ENCODE data around the gene GRID1.

The GRID1 gene

DNA sequence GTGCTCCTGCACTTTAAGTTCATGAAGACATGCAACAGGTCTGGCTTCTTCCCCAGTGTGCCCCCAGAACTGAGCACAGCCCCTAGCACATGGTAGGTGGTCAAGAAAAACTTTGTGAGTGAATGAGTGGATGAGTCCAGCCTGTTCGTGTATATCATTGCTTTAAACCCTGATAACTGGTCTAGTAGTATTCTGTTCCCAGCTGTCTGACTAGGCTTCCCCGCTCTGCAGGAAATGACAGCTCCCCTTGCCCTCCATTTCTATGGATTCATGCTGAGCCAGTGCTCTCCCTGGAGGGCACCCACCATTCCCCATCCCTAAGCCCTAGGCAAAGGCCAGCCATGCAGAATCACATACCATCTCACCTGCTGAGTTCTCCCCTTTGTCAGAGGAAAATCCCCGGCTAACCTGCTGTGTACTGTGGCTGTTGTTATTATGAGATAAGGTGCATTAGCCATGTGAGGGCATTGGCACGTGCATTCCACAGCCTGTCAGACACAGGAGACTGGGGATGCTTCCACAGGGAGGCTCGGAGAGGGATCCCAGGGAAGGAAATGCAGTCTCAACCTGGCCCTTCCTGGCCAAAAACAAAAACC lies 698.9 kb downstream of the GRID1 start:
- DNase-seq = no peak

DNA sequence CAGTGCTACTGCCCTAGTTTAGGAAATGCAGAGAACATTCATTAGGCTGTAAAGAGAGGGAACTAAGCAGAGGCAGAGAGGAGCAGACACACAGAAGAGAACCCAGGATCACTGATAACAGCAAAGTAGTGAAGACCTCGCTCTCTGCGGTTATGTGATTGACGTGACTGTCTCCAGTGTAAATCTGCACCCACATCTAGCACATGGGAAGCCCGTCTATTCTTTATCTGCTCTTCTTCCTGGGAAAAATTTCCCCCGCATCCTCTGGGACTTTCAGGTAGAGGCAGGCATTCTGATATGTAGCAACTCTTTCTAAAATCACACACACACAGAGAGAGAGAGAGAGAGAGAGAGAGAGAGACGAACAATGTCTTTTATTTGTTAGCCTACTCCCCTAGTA lies 699.6 kb downstream of the GRID1 start:
- DNase-seq = no peak

DNA sequence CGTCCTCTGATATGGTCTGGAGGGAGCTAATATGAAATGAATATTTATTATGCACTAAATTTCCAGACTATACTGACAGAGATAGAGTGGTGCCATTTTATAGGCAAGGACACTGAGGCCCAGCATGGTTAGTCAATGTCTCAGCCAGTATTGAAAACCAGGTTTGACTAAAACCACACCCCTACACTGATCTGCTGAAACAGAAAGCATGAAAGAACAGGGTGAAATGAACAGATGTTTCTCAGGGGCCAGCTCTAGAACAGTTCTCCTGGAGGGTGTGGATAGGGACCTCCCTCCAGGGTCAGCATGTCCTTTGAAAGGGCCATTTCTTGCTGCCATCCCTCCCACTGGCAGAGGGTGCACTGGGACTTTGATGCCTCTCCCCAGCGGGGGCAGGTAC lies 700.5 kb downstream of the GRID1 start:
- no peak for DNase-seq

DNA sequence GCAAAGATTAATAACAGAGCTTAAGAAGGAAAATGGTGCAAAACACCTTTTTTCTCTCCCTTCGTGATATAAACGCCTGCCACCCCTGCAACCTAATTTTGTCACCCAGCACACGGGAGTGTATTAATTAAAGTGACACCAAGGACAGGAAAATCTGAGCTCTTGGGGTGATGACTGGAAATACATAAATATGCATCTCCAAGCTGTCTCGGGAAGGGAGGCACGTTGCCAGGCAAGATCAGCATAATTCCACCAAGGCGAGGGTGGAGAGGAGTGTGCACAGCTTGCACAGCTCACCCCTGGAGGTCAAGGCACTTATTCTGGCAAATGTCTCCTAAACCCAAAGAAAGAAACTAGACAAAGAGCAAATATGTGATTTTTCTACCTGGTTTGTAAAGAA lies 700.9 kb downstream of the GRID1 start:
- no peak for DNase-seq

DNA sequence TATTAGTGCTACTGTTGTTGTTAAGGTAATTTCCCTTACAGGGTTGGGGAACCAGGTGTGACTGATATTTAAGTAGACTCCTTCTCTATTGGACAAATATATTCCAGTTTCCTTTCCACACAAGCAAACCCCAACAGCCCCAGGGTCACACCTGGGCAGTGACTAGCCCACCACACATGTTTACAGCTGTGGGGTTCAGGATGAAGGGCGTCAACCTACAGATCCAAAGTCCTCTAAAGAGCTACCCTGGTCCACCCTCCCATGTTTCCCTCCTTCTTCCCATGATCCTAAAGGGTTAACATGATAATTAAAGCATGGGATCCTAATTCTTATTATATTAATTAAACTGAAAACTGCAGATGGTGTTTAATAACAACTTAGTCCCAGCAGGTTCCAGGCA lies 701.5 kb downstream of the GRID1 start:
- no peak for DNase-seq

DNA sequence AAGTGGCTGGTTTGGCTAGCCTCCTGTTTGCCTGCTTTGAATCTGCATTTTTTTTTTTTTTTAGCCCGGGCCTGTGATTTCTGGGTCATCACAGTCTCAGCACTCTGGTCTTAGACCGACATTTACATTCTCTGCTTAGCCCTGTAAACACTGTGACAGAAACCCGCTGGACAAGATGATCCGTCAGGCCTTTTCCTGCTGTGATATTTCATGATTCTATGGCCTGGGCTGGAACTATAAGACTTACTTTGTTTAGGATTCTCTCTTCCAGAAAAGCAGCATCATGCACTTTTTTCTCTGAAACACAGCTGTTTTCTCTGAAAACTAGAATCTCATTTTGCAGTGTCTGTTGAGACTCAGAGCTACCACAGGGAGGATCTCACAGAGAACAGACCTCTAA lies 705.5 kb downstream of the GRID1 start:
- DNase-seq = no peak

DNA sequence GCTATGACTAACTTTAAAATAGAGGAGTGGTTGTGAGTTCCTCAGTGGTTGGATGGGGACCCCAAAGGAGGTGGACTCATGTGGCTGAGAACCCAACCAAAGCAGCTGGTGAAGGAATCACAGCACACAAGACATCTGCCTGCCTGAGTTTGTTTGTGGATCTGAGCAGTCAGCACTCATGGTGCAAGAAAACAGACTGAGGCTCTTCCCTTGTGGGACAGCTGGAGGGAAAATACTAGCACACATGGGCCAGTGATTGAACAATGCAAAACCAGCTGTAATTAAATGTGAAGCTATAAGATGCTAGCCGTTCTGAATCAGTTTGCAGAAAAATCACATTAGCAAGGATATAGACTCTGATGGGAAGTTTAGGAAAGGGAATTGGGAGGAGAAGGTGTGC lies 707.3 kb downstream of the GRID1 start:
- no peak for DNase-seq

DNA sequence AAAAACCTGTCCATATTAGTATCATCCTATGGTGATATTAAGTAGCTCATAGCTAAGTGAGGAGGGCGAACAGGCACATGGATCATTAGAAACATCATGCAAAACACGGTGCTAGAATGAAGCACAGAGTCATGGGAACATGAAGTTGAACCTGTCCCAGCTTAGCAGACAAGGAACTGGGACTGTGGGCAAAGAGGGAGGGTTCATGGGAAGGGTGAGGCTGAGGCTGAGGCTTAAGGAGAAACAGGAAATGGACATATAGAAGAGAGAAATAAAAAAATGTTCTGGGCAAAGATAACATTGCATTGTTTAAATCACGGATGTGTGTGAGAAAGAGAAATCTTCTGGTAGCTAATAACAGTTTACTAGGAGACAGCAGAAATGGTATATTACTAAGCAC lies 708.1 kb downstream of the GRID1 start:
- DNase-seq = no peak

DNA sequence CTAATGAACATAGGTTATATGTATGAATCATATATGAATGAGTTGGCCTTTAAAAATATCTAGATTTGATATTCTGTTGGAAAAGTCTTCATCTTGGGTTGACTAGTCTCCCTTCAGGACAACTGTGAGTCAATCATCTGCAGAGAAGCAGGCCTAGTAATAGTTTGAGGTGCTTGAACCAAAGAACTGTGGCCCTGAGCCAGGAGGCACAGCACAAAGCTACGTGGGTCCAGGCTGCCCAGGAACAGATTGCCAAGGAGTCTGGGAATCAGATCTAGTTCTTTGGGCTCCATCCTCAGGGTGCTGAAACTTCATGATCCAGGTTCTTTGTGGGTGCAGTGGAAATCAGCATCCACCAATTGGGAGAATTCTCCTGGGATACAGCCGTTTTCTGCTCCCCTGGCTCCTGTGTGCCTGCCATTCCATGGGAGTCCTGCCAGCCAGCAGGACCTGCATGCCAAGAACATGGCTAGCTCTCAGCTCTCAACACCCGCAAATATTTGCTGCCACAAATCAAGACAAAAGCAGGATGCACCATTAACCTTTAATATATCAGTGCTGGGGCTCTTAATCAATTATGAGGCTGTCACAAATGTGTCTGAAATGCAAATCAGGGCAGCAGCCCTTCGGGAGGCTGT lies 709.0 kb downstream of the GRID1 start:
- DNase-seq = no peak

DNA sequence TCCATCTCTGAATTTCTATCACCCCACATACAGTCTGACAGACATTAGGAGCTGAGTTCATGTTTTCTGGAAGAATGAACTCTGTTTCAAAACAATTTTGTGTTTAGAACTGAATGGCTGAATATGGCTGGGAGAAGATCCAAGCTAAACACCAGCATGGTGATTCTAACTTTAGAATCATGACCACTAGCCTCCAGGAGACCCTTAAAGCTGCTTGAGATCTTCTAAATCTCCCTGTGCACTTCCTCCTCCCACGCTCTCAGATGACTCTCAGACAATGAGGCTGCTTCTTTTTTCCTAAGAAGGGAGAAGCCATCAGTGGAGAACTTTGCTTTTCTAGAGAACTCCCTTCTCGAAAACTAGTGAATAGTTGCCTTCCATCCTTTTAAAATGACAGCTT lies 711.2 kb downstream of the GRID1 start:
- no peak for DNase-seq

DNA sequence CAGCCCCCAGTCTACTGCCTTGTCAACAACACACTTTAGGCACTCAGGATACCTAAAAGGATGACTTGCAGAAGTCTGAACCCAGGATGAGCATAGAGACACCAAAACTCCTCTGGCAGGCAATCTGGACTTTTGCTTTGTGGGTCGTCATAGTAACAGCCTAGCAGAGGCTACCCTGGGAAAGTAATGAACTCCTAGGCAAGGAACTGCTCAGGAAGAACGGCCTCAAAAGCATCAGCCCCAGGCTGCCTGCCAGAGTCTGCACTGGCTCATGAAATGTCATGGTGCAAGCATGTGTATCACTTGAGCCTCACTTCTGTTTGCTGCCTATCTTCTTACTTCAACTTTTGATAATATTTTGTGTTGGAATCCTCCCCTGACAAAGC lies 715.1 kb downstream of the GRID1 start:
- DNase-seq = no peak

DNA sequence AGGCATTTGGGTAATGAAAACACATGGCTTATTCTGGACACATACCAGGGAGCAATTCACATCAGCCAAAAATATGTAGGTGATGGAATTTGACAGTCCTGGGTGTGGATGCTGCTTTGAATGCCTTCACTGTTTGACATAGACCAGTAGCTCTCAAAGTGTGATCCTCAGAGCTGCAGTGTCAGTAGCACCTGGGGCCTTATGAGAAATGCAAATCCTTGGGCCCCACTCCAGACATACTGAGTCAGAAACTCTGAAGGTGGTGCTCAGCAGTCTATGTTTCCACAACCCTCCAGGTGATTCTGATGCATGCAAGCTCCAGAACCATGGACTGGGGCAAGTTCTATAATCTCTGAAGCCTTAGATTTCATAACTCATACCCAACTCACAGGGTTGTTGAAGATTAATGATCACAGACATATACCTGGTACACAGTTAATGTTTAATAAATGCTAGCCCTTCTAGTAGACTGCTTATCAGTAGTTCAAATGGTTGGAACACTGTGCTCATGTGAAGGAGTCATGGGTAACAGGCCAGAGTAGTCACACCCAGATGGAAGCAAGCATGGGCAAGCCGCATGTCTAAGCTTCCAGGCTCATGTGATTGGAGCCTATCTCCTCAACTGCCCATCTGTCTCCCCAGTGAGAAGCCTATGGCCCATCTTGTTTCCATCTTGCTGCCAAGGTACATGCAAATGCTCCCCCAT lies 715.7 kb downstream of the GRID1 start:
- DNase-seq = no peak

DNA sequence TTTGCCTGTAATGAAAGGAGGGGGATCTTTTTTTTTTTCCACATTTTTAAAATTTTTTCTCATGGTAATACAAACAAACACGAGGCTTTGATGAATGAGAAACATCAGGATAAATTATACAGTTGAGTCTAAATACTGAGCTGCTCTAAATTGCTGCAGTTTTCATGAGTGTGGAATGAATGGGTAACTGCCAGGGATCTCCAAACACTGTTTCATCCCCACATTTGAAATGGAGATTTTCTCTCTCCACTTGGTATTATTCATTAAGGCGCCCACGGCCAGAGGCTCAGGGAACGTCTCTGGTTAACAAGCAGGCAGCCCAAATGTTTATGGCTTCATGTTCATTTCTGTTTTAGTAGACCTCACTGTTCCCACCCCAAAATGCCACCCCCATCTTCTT lies 717.1 kb downstream of the GRID1 start:
- no peak for DNase-seq

DNA sequence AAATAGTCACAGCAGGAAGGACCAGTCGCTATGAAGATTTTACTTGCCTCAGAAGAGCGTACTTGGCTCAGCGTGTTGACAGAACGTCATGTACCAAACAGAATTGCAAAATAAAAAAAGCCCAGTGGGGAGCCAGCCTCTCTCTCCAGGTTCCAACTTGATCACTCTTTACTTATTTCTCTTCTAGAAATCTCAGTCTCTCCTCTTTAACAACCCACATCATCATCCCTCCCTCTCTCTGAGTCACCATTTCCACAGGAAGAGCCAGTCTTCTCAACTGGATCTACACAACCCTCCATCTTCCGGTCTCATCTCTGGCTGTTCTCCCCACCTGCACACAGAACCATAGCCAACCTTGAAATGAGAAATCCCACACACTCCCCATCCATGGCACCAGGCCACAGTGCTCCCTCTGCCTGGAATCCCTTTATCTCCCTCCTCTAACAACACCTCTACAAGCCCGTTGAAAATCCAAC lies 718.3 kb downstream of the GRID1 start:
- DNase-seq = no peak

DNA sequence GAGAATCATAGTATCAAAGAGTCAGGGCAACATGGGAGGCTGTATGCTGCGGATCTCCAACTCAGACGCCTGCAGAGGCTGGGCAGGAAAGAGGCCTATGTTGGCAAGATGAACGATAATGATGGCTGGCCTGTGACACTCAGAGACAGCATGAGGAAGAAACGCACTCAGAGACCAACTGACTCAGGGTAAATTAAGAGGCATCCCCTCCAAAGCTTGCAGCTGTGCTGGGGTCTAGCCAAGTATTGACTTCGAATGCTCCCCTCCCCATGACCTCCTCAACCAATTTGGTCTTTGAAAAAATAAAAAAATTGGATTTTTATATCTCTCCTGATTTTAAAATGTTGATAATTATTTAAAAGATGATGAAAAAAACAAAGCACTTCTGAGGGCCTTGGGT lies 718.9 kb downstream of the GRID1 start:
- DNase-seq = no peak

DNA sequence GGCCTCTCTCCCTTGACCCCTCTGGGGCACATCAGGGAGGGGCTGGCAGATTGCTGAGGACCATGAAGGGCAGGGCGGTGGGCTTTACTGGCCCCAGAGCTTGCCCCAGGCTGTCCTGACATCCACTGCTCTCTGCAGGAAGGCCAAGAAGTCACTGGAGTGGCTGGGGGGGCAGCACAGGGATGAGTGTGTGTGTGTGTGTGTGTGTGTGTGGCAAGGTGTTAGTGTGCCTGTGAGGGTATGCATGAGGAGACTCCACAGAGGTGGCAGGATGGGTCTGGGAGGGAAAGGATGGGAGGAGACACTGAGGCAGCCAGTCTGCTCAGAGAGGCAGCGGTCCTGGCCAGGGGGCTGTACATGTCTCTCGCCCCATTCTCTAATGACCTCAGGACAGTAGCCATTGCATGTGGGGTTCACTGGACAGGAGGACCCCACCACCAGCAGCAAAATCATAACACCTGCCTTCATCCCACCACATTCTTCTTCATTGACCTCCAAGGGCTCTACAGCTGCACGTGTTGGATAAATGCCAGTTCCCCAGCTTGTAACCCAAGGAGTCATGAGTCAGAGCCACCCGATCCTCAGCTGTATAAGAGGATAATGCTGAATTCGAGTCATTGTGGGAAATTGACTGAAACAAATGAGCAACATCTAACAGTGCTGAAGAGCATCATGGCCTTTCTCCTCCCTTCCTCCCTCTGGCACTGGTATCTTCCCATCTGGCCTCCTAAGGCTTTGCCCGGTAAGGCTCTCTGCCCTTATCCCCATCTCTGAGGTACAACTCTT lies 720.5 kb downstream of the GRID1 start:
- no peak for DNase-seq

DNA sequence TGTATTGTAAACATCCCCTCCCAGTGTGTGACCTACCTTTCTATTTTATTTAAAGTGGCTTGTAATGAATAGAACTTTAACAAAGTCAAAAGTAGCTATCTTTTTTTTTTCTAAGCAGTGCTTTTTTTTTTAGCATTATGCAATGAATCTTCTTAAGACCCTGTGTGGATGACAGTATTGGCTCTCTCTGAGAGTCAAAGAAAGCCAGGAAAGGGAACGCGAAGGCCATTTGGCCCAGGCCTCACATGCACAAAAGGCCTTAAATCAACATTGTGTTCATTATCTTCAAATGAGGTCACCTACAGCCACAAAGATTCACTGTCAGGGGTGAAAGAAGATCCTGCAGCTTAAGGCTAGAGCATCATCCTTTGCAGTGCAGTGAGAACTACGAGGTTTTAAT lies 721.5 kb downstream of the GRID1 start:
- no peak for DNase-seq

DNA sequence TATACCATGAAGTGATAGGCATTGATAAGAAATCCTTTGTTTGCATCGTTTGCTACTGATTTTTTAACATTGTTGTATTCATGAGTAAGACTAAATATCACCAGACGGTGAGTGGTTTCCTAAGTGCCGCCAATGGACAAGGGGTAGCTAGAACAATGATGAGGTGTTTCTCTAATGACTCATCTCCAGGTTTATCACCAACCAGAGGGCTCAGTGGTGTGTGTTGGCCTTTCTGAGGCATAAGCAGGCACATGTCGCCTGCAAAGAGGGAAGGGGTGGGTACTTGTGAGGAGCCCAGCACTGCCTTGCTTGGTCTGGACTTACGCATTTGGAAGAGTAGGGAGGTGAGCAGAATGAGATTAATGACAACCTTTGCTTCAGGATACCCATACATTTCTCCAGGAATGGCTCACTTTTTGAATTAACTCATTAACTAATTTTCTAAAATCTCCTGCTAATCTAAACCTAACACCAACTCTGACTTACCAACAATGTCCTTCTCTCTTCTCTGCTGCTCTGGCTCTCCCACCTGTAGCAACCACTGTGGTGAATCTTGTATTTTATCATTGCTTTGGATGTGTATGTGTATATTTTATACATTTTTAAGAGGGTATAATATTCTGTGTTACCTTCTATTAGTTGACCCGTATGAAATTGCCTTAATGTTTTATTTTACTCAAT lies 722.6 kb downstream of the GRID1 start:
- DNase-seq = no peak

DNA sequence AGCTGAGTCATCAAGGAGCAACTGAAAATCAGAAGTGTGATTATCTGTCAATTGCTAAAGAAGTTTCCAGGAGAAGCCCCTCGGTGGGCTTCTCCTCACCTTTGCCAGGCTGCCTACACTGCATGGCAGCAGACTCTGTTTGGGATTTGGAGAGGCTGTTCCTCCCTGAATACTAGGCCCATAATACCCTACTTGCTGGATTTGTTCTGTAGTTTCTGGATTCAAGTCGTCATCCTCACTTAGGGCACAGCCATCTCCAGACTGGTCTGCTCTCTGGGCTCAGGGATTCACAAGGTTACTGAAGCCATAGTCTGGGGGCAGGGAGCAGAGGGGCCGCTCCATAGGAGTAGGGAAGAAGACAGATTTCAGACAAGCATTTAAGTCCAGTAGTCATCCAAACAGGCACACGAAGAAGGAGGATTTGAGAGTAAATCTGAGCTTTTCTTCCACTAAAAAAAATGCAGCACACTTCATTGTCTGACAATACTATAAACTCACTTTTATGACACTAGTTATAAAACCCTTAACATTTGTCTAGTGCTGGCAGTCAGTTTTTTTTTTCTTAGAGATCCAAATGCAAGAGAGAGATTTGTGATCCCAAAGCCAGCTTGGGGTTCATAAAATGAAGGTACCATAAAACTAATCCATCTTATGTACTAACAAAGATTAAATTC lies 723.3 kb downstream of the GRID1 start:
- no peak for DNase-seq

DNA sequence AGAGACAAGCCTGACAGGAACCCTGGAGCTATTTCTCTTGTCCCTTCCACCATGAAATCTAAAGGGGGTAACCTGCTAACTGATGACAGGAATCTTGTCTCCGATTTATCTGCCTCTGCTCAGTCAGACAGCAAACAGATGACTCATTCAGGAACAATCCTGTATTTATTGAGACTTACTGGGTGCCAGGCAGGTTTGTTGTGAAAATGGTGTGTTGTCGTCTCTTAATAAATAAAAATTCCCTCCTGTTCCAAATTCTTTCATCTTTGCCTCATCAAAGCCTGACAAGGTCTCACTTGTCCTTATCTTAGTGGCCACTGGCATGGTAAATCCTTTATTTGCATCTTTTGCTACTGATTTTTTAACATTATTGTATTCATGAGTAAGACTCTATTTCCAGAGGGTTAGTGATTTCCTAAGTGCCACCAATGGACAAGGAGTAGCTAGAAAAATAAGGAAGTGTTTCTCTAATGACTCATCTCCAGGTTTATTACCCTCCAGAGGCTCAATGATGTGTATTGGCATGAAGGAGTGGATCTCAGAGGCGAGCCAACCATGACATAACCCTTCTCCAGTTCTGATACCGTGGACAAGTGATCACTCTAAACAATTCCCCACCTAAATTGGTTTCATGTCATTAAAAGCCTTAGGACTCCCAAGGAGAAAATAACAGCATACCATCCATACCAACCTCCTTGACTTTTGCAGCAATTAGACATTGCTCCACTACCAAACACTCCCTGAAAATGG lies 724.0 kb downstream of the GRID1 start:
- no peak for DNase-seq

DNA sequence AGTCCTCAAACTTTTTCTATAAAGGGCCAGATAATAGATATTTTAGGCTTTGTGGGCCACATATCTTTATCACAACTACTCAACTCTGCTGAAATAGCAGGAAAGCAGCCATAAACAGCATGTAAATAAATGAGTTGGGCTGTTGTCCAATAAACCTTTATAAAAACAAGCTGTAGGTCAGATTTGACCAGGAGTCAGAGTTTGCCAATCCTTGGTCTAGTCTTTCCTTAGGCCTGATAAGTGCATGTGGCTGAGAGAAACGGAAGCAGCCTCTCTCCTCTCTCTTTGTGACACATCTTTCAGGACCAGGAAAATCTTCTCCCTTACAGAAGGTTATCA lies 724.5 kb downstream of the GRID1 start:
- no peak for DNase-seq

All from suppressor macrophage (primary cell).